Fibroblast of gingiva (primary cell): Measurements from ENCODE around the gene PRR18.

ENCODE experiments used
- DNase-seq: peaks from one replicate; pipeline ENCODE4 v3.0.0-alpha.2; 2011; ENCODE audit warnings: low read depth

Gene PRR18

GRCh38 chr6:166274739-166275370 is 33.3 kb downstream of the PRR18 start:
- no peak for DNase-seq

DNA sequence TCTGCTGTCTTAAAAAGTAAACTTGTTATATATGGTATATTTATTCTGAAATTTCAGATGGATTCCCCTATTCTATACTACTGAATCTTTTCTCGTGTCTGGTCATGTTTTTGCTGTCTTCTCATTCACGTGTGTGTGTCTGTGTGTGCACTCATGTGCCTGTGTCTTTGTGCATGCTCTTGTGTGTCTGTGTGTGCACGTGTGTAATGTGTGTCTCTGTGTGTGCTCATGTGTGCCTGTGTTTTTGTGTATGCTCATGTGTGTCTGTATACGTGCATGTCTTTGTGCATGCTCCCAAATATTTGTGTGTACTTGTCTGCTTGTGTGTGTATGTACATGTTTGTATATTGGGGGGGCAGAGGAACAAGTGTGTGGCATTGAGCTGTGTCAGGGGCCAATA is 34.0 kb downstream of the PRR18 start:
- no peak for DNase-seq

DNA sequence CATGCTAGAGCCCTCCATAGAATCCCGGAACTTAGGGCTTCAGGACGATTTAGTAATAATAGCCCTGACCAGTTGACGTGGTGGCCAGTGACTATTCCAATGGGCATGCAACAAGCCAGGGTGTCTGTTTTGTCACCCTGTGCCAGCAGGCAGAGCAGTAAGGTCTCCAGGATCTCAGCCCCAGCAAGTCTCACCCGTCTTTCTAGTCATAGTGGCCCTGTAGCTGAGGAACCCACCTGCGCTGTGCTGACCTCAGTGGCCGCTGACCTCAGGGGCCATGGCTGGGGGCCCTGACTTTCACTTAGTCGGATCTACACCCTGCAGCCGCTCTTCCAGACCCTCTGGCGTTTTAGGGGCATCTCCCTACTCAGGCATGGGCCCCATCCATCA is 36.8 kb downstream of the PRR18 start:
- no peak for DNase-seq

- DNase-seq, result no peak
These were observed 37.4 kb downstream of the PRR18 start for GRCh38 chr6:166270706-166271375.

DNA sequence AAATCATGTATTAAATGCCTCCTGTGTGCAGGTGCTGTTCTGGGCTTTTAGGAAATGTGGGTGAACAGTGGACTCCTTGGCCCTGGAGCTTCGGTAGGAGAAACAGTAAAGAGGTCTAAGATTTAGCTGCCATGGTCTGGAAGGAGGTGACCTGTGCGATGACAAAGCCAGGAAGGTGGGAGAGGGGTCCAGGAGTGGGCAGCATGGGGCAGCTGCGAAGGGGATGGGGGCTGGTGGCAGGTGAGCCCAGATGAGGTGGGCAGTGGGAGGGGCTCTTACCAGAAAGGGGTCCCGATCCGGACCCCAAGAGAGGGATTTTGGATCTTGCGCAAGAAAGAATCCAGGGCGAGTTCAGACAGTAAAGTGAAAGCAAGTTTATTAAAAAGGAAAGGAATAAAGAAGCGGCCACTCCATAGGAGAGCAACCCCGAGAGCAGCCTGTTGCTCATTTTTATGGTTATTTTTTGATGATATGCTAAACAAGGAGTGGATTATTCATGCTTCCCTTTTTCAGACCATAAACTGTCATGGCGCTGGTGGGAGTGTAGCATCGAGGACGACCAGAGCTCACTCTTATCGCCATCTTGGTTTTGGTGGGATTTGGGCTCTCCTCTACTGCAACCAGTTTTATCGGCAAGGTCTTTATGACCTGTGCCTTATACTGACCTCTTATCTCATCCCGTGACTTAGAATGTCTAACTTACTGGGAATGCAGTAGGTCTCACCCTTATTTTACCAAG is 38.7 kb downstream of the PRR18 start:
- no peak for DNase-seq

DNA sequence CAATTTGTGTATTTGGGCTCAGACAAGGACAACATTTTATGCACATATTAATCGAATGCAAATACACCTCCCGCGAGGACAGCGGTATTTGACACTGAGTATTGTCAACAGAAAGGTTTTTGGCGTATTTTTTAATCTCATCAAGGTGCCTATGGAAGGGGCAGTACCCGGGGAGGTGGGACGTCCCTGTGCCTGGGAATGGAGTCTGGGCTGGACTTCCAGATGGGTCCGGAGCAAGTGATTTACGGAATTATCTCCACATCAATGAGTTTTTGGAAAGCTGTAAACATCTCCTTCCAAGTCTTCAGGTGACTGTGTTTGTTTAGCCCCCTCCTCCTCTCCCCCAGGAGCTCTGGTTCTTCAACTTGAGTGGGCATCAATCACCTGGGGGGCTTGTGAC is 39.8 kb downstream of the PRR18 start:
- DNase-seq, result no peak

GRCh38 chr6:166267526-166267925 is 40.7 kb downstream of the PRR18 start:
- DNase-seq, result no peak

GRCh38 chr6:166266336-166266735 is 41.9 kb downstream of the PRR18 start:
- DNase-seq, result no peak

- DNase-seq, result no peak
These were observed 45.3 kb downstream of the PRR18 start for GRCh38 chr6:166262743-166263515.

DNA sequence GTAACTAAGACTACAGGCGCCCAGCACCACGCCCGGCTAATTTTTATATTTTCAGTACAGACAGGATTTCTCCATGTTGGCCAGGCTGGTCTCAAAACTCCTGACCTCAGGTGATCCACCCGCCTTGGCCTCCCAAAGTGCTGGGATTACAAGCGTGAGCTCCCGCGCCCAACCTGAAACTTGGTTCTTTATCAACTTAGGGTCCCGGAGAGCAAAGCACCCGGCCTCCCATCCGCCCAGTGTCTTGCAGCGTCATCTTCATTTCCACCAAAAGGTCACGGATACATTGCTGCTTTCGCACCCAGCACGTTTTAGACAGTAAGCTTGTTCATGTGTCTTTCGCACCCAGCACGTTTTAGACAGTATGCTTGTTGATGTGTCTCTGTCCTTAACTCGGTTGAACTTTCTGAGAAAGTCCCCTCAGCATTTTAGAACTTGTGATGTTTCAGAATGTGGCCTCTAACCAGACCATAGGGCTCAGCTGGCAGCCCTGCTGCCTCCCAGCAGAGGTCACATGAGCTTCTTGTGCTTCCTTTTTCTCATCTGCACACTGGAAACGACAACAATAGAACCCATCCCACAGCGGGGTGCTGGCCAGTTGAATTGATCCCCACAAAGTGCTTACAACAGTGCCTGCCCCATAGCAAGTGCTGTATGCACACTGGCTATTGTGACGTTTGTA is 48.8 kb downstream of the PRR18 start:
- DNase-seq, result no peak

DNA sequence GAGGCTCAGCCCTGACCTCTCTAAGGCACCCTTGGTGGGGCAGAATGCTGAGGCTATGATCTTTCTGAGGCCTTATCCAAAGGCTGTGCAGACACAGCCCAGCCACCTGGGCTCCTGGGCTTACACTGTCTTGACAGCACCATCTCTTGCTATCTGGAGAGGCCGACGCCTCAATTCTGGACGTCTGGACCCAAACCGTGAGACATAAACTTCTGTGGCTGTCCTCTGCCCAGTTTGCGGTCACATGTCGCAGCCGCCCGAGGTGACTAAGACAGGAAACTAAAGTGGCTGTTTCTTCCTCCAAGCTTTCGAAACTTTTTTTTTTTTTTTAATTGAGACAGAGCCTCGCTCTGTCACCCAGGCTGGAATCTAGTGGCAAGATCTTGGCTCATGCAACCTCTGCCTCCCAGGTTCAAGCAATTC is 49.3 kb downstream of the PRR18 start:
- DNase-seq, result no peak

GRCh38 chr6:166257911-166258318 is 50.3 kb downstream of the PRR18 start:
- no peak for DNase-seq
